RWPE1 (cell line): ENCODE measurements around the gene LOC128125822.

ENCODE experiments used
- CTCF ChIA-PET: fragments of 350-600 bp; sonication (Branson Sonifier 250); formaldehyde crosslinking; extraction: SDS; loops from one replicate; lab custom pipeline; 2021; lab: Yijun Ruan, JAX
- POLR2A ChIA-PET: fragments of 400-600 bp; formaldehyde crosslinking; extraction: SDS; loops from one replicate; lab custom pipeline; 2020; ENCODE audit warnings: antibody characterized with exemption; ENCODE audit not compliant: low non-redundant PET; lab: Yijun Ruan, JAX
- DNase-seq: peaks from one replicate; pipeline ENCODE4 v3.0.0; 2012; ENCODE audit warnings: low spot score
- H3K27ac ChIP-seq: fragments of 450-650 bp; 2 replicates; pipeline ENCODE4 v1.5.1; 2017
- CTCF ChIP-seq: fragments of 450-650 bp; conservative IDR thresholded peaks from 2 replicates; pipeline ENCODE4 v1.5.1; 2017; ENCODE audit warnings: low read depth, mild to moderate bottlenecking

The LOC128125822 gene

DNA sequence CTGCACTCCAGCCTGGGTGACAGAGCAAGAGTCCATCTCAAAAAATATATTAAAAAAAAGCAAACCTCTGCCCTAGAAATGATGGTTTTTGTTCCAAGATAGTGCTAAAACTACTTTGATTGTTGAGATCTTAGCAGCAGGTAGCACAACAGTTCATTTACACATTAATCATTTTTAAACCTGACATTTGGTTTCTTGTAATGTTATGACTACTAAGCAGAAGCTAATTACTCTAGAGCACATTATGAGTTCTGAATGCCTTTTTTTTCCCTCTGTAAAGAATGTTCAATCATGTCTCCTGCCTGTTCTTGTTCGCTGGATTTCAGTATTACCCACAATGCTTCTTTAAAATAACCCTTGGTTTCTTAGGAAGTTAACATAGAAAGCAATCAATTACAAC lies 38.7 kb downstream of the LOC128125822 start:
- POLR2A ChIA-PET, result no interaction called here
- CTCF ChIA-PET, result interaction anchor here (0.5 kb wide), 1 partner anchor 270 kb away, joined by 3 read pairs; no protein-coding TSS in a partner anchor
- no peak for DNase-seq
- H3K27ac ChIP-seq, result no peak overlapping the region
- TF ChIP-seq CTCF, result no peak

GRCh38 chr6:63611560-63611959 lies 39.3 kb downstream of the LOC128125822 start:
- no peak for TF ChIP-seq CTCF
- DNase-seq, result no peak
- ChIA-PET CTCF (interaction anchor here (0.7 kb wide), 1 partner anchor 38 kb away, joined by 4 read pairs; no protein-coding TSS in a partner anchor), POLR2A (no interaction called here)
- H3K27ac ChIP-seq, result no peak overlapping the region

DNA sequence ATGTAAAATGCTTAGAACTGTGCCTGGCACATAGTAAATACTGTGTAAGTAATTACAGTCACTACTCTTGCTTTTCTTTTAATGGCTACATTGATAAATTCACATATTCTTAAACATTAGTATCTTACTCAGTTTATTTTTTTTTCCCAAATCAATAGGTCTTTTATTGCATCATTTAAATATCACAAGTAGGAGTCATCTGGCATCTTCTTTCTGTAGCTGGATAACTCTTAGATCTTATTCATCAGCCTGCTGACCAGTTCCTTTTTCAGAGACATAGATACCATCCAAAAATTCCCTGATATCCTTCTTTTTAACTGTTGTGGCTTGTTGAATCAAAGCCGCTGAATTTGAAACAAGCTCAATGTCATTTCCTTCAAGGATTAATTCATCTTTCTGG lies 43.3 kb downstream of the LOC128125822 start:
- no peak overlapping the region for H3K27ac ChIP-seq
- DNase-seq, result no peak
- POLR2A ChIA-PET, result no interaction called here
- no peak for TF ChIP-seq CTCF
- CTCF ChIA-PET, result interaction anchor here (0.6 kb wide), 1 partner anchor 312 kb away, joined by 3 read pairs; no protein-coding TSS in a partner anchor
